HG02623 (cell line): ENCODE measurements around the gene DDX25.

Experiments used
- ATAC-seq: cut with Tn5 transposase; IDR thresholded peaks from one replicate; pipeline ENCODE4 v1.9.1; 2021; ENCODE audit warnings: moderate library complexity; ENCODE audit not compliant: unreplicated experiment

Gene DDX25

DNA sequence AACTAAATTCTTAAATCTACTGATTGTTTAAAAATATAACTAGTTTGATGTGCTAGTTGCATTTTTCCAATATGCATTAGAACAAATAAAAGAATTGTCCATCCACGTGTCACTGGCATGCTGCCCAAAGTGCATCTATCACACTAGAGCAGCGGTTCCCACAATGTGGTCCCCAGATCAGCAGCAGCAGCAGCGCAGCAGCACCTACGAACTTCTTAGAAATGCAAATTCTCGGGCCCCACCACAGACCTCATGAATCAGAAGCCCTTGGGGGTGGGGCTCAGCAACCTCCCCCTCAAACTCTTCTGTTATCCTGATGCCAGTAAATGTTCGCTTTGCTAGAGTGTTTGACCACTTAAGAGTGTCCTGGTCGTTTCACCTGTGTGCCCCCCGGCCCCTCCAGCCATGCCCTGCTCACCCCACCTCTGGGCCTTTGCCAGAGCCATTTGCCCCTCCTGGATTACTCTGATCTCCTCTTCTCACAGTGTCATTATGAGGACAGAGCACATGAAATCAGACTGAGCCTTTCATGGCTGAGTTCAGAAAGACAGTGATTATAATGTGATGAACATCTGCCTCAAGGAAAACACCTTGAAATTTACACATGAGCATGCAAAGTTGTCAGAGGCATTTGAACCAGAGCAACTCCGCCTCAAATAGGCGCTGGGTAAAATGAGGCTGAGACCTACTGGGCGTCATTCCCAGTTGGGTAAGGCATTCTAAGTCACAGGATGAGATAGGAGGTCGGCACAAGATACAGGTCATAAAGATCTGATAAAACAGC lies 28.9 kb downstream of the DDX25 start:
- no peak for ATAC-seq

GRCh38 chr11:125934473-125934872 lies 30.2 kb downstream of the DDX25 start:
- no peak for ATAC-seq

GRCh38 chr11:125935056-125935455 lies 30.7 kb downstream of the DDX25 start:
- no peak for ATAC-seq

GRCh38 chr11:125935618-125936199 lies 31.4 kb downstream of the DDX25 start:
- ATAC-seq: no peak

DNA sequence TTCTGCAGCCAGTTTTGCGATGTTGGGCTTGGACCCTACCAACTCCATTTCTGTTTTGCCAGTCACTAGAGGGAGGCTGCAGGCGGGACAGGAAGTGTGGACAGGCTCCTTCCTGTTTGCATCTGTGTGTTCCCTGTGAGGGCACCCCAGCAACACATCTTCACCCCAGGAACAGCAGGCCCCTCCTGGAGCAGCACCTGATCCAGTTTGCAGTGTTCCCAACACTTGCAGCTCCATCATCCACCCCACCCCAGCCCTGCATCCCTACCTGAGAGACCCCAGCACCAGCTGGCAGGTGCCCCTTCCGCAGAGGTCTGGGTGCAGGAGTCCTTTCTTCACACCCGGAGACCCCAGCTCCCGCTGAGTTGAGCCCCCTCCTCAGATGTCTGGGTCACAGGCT lies 34.1 kb downstream of the DDX25 start:
- no peak for ATAC-seq

- no peak for ATAC-seq
These were observed 34.8 kb downstream of the DDX25 start for GRCh38 chr11:125939081-125939521.

DNA sequence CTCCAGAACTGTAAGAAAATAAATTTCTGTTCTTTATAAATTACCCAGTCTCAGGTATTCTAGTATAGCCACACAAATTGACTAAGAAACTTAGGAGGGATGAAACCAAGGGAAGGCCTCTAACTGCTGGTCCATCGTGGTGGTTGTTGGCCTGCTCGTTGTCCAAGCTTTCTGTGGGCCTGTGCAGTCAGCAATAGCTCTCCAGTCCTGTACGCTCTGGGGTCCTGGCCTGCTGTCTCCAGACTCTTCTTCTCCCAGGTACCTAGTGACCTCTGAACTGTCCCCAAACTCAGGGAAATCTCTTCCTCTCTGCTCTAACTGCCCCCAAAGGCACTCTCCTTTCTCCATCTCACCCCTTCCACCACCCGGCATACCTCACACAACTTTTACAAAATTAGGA lies 35.8 kb downstream of the DDX25 start:
- ATAC-seq: no peak

GRCh38 chr11:125941267-125941618 lies 36.9 kb downstream of the DDX25 start:
- no peak for ATAC-seq

- no peak for ATAC-seq
These were observed 37.6 kb downstream of the DDX25 start for GRCh38 chr11:125941619-125942611.

GRCh38 chr11:125942771-125943428 lies 38.6 kb downstream of the DDX25 start:
- ATAC-seq: no peak

GRCh38 chr11:125943661-125944349 lies 39.5 kb downstream of the DDX25 start:
- ATAC-seq: no peak

GRCh38 chr11:125944350-125945010 lies 40.2 kb downstream of the DDX25 start:
- ATAC-seq: no peak

DNA sequence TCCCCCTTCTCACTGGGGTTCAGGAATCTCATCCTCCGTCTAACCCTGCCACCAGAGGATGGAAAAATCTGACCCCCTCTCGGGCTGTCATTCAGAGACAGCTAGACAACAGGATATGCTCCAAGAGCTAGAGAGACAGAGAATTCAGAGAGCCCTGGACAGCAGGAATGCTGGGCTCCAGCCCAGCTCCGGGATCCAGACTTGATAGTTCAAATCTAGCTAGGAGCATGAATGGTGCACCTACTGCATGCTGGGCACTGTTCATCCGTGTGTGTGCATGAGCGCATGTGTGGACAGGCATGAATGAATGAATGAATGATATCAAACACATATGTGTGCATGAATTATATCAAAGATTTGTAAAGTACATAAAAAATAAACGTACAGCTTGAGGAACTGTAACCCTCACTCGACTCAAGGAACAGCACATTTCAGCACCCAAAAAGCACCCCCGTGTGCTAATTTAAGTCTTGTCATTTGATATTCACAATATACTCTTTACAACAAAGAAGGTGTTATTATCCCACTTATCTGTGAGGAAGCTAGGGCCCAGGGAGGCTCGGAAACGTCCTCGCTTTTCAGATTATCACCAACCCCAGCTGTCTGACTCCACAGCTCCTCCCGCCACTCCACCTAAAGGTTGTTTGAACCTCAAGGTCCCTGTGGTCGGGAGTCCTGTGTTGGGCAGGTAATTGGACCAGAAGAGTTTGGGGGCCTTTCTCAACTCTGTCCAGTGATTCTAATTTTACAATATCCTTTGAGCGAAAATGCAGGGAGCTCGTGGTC lies 40.9 kb downstream of the DDX25 start:
- no peak for ATAC-seq

- ATAC-seq: no peak
These were observed 41.7 kb downstream of the DDX25 start, which contains the start of gene VSIG10L2 for GRCh38 chr11:125945797-125946520. VSIG10L2 (plus strand) TSS chr11:125946044; CDS start chr11:125946056, 12 bp downstream.

GRCh38 chr11:125946712-125947418 lies 42.6 kb downstream of the DDX25 start:
- ATAC-seq: no peak

GRCh38 chr11:125947419-125948277 lies 43.3 kb downstream of the DDX25 start:
- no peak for ATAC-seq
